ENCODE measurements around the gene SNX21. TPM values are rescaled to one million over a fixed set of nuclear protein-coding genes. Genes with fewer than 3 reads are reported as not detected.

SNX21 gene
- total and polyA plus RNA-seq, 2 donors from 2014 or later = 23.2 to 35.6 TPM

- H3K9ac ChIP-seq (ENCODE audit: low read length in 3 of 3) = peak overlapping the region in 1 of 3 donors; percentile 1
- H3K27me3 ChIP-seq (ENCODE audit: control insufficient read depth, insufficient read depth, low read length) = no peaks in the 10 kb centered on the region
- FAIRE-seq (no peak), DNase-seq (no peak)
- H3K4me1 ChIP-seq (ENCODE audit: control insufficient read depth in 2 of 3, insufficient read depth in 2 of 3, low read depth in 1 of 3, low read length in 3 of 3) = peaks cover 0 to 5% (median 0%) of the 10 kb centered on the region in 3 donors
- peaks cover 8 to 21% (median 21%) of the 10 kb centered on the region in 3 donors for H3K36me3 ChIP-seq (ENCODE audit: control insufficient read depth in 2 of 3, insufficient read depth in 3 of 3, low read length in 3 of 3)
- intact Hi-C loops (cut with DNase I) = no loop called here
- no peaks in the 10 kb centered on the region for H3K9me3 ChIP-seq (ENCODE audit: control insufficient read depth in 2 of 3, insufficient read depth in 1 of 3, low read length in 3 of 3)
- no peak overlapping the region for H3K27ac ChIP-seq (ENCODE audit: low read depth in 2 of 2, low read length in 2 of 2)
- TF ChIP-seq CTCF (IDR thresholded peaks at IDR 0.05; ENCODE audit: borderline replicate concordance, extremely low read depth, insufficient read depth) = no peak
- H3K4me3 ChIP-seq (ENCODE audit: low read length in 3 of 3) = peak overlapping the region in 2 of 3 donors; percentile 44 to 49
Measured at GRCh38 chr20:45813006-45813340, 20.6 kb upstream of the SNX21 start.

- Histone ChIP-seq H3K4me3 (ENCODE audit: low read length in 3 of 3) (peak overlapping the region in 1 of 3 donors; percentile 6), H3K36me3 (ENCODE audit: control insufficient read depth in 2 of 3, insufficient read depth in 3 of 3, low read length in 3 of 3) (peaks cover 8 to 21% (median 20%) of the 10 kb centered on the region in 3 donors), H3K4me1 (ENCODE audit: control insufficient read depth in 2 of 3, insufficient read depth in 2 of 3, low read depth in 1 of 3, low read length in 3 of 3) (peaks cover 0 to 5% (median 0%) of the 10 kb centered on the region in 3 donors), H3K9me3 (ENCODE audit: control insufficient read depth in 2 of 3, insufficient read depth in 1 of 3, low read length in 3 of 3) (no peaks in the 10 kb centered on the region), H3K27me3 (ENCODE audit: control insufficient read depth, insufficient read depth, low read length) (no peaks in the 10 kb centered on the region), H3K9ac (ENCODE audit: low read length in 3 of 3) (no peak overlapping the region), H3K27ac (ENCODE audit: low read depth in 2 of 2, low read length in 2 of 2) (no peak overlapping the region)
- intact Hi-C loops (cut with DNase I) = no loop called here
- no peak for DNase-seq
- no peak for TF ChIP-seq CTCF (IDR thresholded peaks at IDR 0.05; ENCODE audit: borderline replicate concordance, extremely low read depth, insufficient read depth)
- FAIRE-seq = no peak
Measured at GRCh38 chr20:45813489-45813888, 20.1 kb upstream of the SNX21 start.

- intact Hi-C loops (cut with DNase I) = no loop called here
- Histone ChIP-seq H3K27ac (ENCODE audit: low read depth in 2 of 2, low read length in 2 of 2) (no peak overlapping the region), H3K4me1 (ENCODE audit: control insufficient read depth in 2 of 3, insufficient read depth in 2 of 3, low read depth in 1 of 3, low read length in 3 of 3) (peaks cover 0 to 5% (median 0%) of the 10 kb centered on the region in 3 donors), H3K27me3 (ENCODE audit: control insufficient read depth, insufficient read depth, low read length) (no peaks in the 10 kb centered on the region), H3K9ac (ENCODE audit: low read length in 3 of 3) (no peak overlapping the region), H3K36me3 (ENCODE audit: control insufficient read depth in 2 of 3, insufficient read depth in 3 of 3, low read length in 3 of 3) (peaks cover 6 to 15% (median 11%) of the 10 kb centered on the region in 3 donors), H3K9me3 (ENCODE audit: control insufficient read depth in 2 of 3, insufficient read depth in 1 of 3, low read length in 3 of 3) (no peaks in the 10 kb centered on the region), H3K4me3 (ENCODE audit: low read length in 3 of 3) (no peak overlapping the region)
- DNase-seq = no peak
- no peak for FAIRE-seq
- no peak for TF ChIP-seq CTCF (IDR thresholded peaks at IDR 0.05; ENCODE audit: borderline replicate concordance, extremely low read depth, insufficient read depth)
Measured at GRCh38 chr20:45814314-45814713, 19.3 kb upstream of the SNX21 start.

- H3K36me3 ChIP-seq (ENCODE audit: control insufficient read depth in 2 of 3, insufficient read depth in 3 of 3, low read length in 3 of 3) = no peaks in the 10 kb centered on the region
Measured at GRCh38 chr20:45816951-45817350, 16.6 kb upstream of the SNX21 start.

More at GRCh38 chr20:45816951-45817350, 16.6 kb upstream of the SNX21 start:
- DNase-seq (no peak), FAIRE-seq (no peak)
- Histone ChIP-seq H3K27ac (ENCODE audit: low read depth in 2 of 2, low read length in 2 of 2) (no peak overlapping the region), H3K4me1 (ENCODE audit: control insufficient read depth in 2 of 3, insufficient read depth in 2 of 3, low read depth in 1 of 3, low read length in 3 of 3) (peaks cover 0 to 5% (median 0%) of the 10 kb centered on the region in 3 donors), H3K27me3 (ENCODE audit: control insufficient read depth, insufficient read depth, low read length) (no peaks in the 10 kb centered on the region), H3K9me3 (ENCODE audit: control insufficient read depth in 2 of 3, insufficient read depth in 1 of 3, low read length in 3 of 3) (no peaks in the 10 kb centered on the region), H3K4me3 (ENCODE audit: low read length in 3 of 3) (no peak overlapping the region), H3K9ac (ENCODE audit: low read length in 3 of 3) (no peak overlapping the region)
- no peak for TF ChIP-seq CTCF (IDR thresholded peaks at IDR 0.05; ENCODE audit: borderline replicate concordance, extremely low read depth, insufficient read depth)
- intact Hi-C loops (cut with DNase I) = no loop called here

Measured in kidney (tissue), 14 donors.